NCI-H524 treated with DMSO at 0.1 percent for 48 hours (cell line): Measurements from ENCODE around the gene CCL17.

Experiments used
- DNase-seq: peaks from one replicate; lab custom pipeline; 2025; lab: John Stamatoyannopoulos, UW

The CCL17 gene

GRCh38 chr16:57377080-57377841 lies 27.3 kb upstream of the CCL17 start:
- no peak for DNase-seq

GRCh38 chr16:57379579-57379978 lies 25.0 kb upstream of the CCL17 start:
- no peak for DNase-seq

DNA sequence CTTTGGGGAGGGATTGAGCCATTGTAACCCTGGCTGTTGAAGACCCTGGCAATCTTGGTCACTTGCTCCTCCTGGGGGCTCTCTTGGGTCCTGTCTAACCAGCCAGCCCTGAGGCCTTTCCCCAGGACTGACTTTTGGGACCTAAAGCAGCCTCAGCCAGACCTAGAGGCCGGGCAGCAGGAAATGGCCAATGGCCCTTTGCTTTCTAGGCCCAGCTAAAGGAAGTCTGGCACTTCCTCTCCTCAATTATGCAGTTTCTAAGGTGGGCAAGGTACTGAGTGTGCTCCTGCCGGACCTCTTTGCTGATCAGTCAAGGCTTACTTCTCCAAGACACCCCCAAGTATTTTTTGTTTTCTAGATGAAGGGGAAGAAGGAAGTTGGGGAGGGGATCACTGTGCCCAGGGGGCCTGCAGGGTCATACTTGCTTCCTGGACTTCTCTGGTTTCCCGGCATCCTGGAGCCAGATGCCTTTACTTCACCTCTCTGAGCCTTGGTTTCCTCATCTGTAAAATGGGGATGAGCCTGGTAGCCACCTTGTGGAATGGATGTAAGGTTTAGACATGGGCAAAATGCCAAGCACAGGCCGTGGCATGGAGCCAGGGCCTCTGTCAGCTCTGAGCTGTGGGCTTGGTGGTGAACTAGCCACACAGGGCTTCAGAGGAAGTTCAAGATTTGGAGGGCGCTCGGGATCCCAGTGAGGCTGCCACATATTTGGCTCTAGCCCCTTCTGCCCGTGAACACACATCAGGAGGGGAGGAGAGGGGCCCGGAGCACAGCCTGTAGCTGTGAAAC lies 23.7 kb upstream of the CCL17 start:
- DNase-seq: no peak

GRCh38 chr16:57381791-57382534 lies 22.6 kb upstream of the CCL17 start:
- DNase-seq: no peak

DNA sequence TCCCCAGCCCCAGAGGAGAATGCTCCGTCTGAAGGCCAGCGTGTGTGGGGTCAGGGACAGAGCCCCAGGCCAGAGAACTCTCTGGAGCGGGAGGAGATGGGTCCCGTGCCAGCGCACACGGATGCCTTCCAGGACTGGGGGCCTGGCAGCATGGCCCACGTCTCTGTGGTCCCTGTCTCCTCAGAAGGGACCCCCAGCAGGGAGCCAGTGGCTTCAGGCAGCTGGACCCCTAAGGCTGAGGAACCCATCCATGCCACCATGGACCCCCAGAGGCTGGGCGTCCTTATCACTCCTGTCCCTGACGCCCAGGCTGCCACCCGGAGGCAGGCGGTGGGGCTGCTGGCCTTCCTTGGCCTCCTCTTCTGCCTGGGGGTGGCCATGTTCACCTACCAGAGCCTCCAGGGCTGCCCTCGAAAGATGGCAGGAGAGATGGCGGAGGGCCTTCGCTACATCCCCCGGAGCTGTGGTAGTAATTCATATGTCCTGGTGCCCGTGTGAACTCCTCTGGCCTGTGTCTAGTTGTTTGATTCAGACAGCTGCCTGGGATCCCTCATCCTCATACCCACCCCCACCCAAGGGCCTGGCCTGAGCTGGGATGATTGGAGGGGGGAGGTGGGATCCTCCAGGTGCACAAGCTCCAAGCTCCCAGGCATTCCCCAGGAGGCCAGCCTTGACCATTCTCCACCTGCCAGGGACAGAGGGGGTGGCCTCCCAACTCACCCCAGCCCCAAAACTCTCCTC lies 21.9 kb upstream of the CCL17 start:
- DNase-seq: no peak

- DNase-seq: no peak
These were observed 21.0 kb upstream of the CCL17 start for GRCh38 chr16:57383276-57384247.

GRCh38 chr16:57384248-57385070 lies 20.1 kb upstream of the CCL17 start:
- no peak for DNase-seq

- no peak for DNase-seq
These were observed 19.5 kb upstream of the CCL17 start for GRCh38 chr16:57385083-57385482.

GRCh38 chr16:57386381-57386951 lies 18.1 kb upstream of the CCL17 start:
- no peak for DNase-seq

GRCh38 chr16:57387598-57388354 lies 16.8 kb upstream of the CCL17 start:
- no peak for DNase-seq

DNA sequence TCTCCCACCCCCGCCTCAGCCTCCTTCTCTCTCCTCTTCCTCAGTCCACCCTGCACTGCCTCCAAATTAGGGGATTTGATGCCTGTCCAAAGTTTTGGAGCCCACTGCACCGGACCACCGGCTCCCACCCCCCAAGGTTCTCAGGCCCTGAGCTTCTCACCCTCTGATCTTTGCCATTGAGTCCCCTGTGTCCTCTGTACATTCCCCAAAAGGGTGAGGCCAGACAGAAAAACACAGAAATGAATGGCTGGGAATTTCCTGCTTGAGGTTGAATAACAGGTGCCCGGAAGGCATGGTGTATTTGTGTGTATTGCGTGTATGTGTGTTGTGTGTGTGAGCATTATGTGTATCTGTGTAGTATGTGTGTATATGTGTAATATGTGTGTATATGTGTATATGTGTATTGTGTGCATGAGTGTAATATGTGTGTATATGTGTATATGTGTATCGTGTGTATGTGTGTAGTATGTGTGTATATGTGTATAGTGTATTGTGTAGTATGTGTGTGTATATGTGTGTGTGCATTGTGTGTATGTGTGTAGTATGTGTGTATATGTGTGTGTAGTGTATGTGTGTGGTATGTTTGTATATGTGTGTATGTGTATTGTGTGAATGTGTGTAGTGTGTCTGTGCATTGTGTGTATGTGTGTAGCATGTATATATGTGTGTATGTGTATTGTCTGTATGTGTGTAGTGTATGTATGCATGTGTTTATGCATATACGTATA lies 16.0 kb upstream of the CCL17 start:
- DNase-seq: no peak

DNA sequence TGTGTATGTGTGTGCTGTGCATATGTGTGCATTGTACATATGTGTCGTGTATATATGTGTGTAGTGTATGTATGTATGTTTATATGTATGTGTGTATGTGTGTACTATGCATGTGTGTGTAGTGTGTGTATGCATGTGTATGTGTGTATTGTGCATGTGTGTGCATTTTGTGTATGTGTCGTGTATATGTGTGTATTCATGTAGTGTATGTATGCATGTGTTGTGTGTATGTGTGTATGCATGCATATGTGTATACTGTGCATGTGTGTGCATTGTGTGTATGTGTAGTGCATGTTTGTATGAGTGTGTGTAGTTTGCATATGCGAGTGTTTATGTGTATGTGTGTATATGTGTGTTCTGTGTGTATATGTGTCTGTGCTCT lies 15.5 kb upstream of the CCL17 start:
- no peak for DNase-seq

- no peak for DNase-seq
These were observed 13.8 kb upstream of the CCL17 start for GRCh38 chr16:57390636-57391295.

GRCh38 chr16:57391300-57391699 lies 13.3 kb upstream of the CCL17 start:
- no peak for DNase-seq

- DNase-seq: no peak
These were observed 12.9 kb upstream of the CCL17 start for GRCh38 chr16:57391708-57392107.

GRCh38 chr16:57392694-57393093 lies 11.9 kb upstream of the CCL17 start:
- DNase-seq: no peak

DNA sequence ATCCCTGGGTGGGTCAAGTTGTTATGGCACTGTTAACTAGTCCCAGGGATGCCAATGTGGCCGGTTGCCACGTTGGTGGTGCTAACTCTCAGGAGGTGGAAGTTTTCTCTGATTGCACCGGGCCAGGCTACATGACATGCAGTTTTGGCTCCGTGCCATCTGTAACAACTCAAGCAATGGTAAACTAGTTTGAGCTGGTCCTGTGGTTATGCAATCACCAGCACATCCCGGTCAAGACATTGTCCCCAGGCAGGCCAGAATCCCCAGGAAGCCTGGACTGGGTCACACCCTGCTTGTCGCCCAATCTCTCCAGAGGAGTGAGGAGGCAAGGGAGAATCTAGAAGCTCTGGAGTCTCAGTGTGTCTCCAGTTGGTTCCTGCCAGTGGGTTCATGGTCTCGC lies 10.1 kb upstream of the CCL17 start:
- DNase-seq: no peak

DNA sequence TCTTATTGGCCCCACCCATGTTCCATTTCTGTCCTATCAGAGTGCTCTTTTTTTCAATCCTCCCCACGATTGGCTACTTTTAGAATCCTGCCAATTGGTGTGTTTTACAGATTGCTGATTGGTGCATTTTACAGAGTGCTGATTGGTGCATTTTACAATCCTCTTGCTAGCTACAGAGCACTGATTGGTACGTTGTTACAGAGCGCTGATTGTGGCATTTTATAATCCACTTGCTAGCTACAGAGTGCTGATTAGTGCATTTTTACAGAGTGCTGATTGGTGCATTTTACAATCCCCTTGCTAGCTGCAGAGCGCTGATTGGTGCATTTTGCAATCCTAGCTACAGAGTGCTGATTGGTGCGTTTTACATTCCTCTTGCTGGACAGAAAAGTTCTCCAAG lies 9.5 kb upstream of the CCL17 start:
- DNase-seq: no peak
